GM04503 (cell line): Measurements from ENCODE around the gene CMTR1.
"Not testable (repeated sequence)": the region's sequence is repeated elsewhere in the genome, so short reads cannot be mapped to it uniquely, and the experiment has no call there.

Experiments
- DNase-seq: peaks from one replicate; pipeline ENCODE4 v3.0.0-alpha.2; 2012; ENCODE audit warnings: low read depth

Gene CMTR1

GRCh38 chr6:37433657-37434271 is 743 bp downstream of the CMTR1 start:
- no peak for DNase-seq

DNA sequence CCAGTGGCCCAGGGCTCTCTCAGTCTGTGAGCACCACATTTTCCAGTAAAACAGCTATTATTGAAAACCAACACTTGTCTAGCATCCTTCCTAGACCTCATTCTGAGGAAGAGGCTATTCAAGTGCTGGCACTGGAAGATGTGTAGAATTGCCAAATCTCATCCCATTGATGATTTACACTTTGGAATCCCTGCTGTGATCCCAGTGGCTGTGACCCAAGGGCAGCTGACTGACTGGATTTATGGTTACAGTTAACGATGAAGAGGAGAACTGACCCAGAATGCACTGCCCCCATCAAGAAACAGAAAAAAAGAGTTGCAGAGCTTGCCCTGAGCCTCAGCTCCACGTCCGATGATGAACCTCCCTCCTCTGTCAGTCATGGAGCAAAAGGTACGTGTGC is 2.4 kb downstream of the CMTR1 start:
- no peak for DNase-seq

DNA sequence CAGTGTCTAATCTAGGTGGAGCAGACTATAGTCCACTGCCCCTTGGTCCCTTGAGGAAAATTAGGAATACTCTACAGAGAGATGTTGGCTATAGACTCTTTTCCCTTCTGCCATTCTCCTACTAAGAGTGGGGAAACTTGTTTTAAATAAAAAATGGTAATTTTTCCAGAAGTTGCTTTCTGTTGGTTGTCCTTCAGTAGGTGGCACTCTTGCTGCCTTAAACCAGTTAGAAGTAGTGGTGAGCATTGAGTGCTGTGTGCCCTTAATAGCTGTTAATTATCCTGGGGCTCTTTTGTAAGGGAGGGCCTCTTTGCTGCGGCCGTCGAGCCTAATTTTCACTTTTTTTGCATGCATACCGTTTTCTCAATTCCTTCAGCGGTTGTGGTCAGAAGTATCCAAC is 2.8 kb downstream of the CMTR1 start:
- DNase-seq, result no peak

GRCh38 chr6:37438930-37439329 is 5.9 kb downstream of the CMTR1 start:
- no peak for DNase-seq

GRCh38 chr6:37441651-37442050 is 8.6 kb downstream of the CMTR1 start:
- DNase-seq, result no peak

DNA sequence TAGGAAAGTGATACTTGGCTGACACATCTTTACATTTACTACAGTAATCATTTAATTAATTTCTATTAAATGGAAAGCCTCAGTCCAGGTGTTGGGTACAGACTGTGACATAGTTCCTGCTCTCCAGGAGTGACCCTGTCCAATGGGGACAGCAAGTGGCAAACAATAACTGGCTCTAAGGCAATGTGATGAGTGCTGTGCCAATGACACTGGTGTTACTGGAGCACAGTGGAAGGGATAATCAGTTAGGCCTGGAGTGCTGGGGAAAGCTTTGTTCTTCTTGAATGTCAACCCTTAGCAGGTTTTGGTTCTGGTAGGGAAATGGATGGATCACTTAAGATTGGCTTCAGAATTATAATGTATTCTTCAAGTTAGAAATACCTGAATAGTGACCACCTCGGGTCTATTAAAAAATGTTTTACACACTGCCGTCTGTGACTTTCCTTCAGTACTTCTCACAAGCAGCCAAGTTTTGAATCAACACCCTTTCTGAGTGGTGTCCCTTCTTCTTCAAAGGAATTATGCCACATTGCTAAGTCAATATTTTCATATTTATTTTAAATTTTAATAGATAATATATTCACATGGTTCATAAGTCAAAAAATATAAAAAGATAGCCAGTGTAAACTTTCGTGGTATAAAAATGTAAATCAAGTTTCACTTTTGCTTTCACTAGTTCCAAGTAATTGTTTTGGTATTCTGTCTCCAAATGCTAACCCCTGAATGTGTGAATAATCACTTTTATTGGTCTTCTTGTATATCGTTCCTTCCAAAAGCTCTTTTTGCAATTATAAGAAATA is 9.6 kb downstream of the CMTR1 start:
- no peak for DNase-seq

DNA sequence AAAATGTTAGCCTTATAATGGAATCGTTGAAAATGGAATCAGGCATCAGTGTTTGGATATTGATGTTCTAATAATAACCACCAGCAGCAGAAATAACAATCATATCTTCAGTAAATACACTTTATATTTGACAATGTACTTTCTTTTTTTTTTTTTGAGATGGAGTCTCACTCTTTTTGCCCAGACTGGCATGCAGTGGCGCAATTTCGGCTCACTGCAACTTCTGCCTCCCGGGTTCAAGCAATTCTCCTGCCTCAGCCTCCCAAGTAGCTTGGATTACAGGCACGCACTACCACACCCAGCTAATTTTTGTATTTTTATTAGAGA is 10.2 kb downstream of the CMTR1 start:
- DNase-seq, result not testable (repeated sequence)

- no peak for DNase-seq
Measured at GRCh38 chr6:37449984-37450383, 17.0 kb downstream of the CMTR1 start.

DNA sequence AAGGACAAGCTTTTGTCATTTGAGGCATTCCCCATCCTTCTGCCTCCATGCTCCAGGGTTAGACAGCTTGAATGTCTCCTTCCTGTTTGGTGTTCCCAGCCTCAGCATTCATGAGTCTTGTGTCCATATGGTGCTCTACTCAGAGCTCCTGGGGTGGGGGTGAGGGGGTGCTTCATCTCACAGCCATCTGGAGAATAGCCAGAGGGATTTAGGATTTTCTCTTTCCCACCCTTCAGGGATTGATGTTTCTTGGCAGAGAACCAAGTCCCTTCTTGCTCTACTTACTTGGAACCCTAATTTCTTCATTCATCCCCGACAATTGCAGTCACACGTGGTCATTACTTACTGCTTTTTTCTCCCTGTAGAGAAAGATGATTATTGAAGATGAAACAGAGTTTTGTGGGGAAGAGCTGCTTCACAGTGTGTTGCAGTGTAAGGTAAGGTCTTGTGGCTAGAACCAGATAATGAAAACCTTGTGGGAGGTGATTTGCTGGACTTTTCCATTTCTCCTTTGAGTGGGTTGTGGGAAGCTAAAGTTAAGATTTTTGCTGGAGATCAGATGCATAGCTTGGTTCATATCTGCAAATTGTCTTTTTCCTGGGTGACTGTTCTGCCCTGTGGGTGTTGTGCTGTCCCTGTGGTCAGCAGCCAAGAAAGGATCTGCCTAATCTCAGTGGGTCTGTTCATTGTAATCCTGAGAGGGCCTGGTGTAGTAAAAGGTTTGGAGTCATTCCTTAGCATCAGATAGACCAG is 18.6 kb downstream of the CMTR1 start:
- DNase-seq, result no peak

DNA sequence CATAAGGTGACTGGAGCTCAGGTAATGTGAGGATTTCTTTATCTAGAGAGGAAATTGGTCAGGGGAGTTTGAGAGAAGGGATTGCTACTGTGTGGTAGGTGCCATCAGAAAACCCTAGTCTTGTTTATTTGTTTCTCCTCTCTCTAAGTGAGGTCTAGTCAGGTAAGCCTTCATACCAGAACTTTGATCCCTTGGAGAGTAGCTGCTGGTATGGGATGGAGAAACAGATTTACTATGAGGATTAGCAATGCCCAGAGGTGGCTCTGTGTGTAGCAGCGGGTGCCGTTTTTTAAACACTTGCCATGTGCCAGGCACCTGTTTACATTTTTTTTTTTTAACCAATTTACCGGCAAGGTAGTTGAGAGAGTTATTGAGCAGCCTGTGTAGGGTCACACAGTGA is 19.5 kb downstream of the CMTR1 start:
- no peak for DNase-seq

DNA sequence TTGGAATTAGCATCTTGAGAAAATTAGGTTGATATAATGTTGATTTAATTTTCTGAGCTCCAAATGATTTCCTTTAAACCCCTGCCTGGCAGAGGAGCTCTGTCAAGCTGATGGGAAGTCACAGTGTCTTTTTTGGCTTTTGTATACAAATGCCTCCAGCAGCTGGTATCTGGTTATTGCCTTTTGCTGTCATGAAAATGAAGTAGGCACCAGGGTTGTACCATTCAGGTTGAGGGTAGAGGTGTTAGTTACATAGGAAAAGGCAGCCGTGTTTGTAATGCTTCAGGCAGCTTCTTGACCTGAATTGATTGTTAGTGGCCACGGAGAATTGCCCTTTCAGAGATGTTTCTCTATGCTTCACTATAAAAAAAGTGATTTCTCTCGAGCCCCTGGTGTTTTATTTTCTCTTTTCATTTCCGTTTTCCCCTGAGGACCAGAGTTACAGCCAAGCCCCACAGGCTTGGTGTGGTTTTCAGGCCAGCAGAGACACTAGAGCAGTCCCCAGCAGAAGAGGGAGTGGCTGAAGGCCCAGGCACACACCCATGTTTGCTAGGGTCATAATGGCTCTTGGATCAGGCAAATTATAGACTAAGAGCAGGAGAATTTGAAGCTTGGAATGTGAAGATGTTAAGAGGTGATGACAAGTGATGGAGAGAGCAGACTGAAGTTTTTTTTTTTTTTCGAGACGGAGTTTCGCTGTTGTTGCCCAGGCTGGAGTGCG is 21.6 kb downstream of the CMTR1 start:
- no peak for DNase-seq

DNA sequence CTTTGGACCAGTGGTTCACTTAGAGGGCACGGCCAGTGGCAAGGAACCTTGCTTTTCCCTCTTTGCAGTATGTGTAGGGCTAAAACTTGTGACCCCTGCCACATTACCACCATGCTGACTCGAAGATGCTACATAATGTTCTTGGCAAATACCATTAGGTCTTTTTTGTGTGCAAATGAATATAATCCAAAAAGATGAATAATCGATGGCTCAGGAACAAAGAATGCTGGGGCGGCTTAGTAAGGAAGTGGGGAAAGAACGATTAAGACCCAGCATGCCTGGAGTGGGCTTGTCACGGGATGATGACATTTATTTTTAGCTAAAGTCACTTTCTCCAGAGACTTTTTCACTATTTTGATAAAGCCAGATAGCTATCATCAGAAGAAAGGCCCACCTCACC is 23.1 kb downstream of the CMTR1 start:
- peak; percentile 73 for DNase-seq

GRCh38 chr6:37456816-37457560 is 24.0 kb downstream of the CMTR1 start:
- DNase-seq, result peak; percentile 82

GRCh38 chr6:37459981-37460800 is 27.2 kb downstream of the CMTR1 start:
- DNase-seq, result no peak

GRCh38 chr6:37460805-37461204 is 27.8 kb downstream of the CMTR1 start:
- DNase-seq, result no peak

DNA sequence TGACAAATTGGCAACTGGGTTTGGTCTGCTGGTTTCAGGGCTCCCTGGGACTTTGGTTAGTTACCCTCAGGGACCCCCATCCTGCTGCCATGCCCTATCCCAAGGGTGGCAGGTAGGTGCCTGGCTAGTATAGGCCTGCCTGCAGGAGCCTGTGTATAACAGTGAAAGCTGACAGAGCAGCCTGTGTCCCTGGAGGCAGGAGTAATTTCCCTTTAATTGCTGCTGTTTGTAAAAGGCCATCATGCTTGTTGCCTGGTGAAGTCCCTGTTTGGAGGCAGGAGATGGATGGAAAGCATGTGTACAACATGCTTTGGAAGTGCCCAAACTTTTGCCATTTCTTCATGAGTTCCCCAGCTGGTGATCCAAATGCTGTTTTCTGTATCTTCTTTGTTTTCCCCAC is 30.1 kb downstream of the CMTR1 start:
- DNase-seq, result no peak

- DNase-seq, result no peak
Measured at GRCh38 chr6:37467718-37468117, 34.7 kb downstream of the CMTR1 start.

DNA sequence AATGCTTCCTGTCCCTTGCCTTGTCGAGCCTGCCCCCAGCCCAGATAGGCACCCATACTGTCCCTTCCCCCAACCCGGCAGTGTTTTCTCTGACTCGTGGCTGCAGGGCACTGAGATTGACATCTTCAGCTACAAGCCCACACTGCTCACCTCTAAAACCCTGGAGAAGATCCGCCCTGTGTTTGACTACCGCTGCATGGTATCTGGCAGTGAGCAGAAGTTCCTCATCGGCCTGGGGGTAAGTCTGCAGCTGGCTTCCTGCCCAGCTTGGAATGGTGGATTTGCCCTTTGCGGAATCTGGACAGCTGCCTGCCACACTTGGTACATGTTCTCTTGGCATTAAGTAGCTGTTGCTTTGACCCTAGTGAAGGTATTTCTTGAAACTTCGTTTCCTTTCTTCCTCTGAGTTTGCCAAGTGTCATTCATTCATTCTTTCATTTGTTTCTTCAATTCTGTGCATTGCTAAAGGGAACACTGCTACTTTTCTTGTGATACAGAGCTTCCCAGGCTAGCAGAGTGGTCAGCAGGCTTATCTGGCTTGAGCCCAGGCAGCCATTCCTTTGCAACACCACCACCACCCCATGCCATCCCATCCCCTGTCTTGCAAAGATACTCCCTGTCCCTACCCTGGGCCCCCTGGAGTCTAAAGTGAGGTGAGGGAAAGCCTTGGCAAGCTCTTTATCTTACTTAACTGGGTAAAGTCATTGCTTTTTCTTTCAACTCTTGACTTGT is 40.5 kb downstream of the CMTR1 start:
- no peak for DNase-seq

GRCh38 chr6:37474316-37474715 is 41.3 kb downstream of the CMTR1 start:
- DNase-seq, result no peak

DNA sequence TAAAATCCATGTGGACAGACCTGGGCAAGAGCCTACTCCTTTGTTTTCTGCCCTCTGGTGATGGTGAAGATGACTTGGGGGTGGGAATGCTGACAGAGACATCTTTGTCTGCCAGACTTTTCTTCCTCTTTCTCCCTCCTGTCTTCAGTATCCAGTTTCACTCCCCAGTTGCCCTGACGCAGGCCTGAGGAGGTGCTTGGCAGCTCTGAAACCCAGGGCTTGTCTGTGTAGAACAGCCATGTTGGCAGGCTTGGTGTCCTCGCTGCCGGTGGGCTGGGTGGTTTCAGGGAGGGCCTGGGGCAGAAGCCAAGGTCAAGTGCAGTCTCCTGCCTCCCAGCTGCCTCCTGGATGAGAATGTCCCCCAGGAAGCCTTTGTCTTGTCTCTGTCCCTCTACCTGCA is 44.2 kb downstream of the CMTR1 start:
- no peak for DNase-seq
